Prostate gland (tissue), 2 donors: ENCODE results near the gene AKAP8L. TPM values are rescaled to one million over a fixed set of nuclear protein-coding genes. Genes with fewer than 3 reads are reported as not detected.
"Not testable (repeated sequence)": the region's sequence is repeated elsewhere in the genome, so short reads cannot be mapped to it uniquely, and the experiment has no call there.

Source experiments
- DNase-seq: peaks from one replicate; pipeline ENCODE4 v3.0.0-alpha.2; 2019; ENCODE audit warnings: low spot score
- H3K27ac ChIP-seq, 2 donors: fragments of 200-600 bp; sonication (generic); 2 replicates each; pipeline ENCODE4 v1.5.1; 2017 to 2019
- H3K27me3 ChIP-seq: fragments of 200-600 bp; sonication (generic); replicated peaks from 2 replicates; pipeline ENCODE4 v1.5.1; 2019; ENCODE audit not compliant: insufficient read depth
- H3K36me3 ChIP-seq, 2 donors: fragments of 200-600 bp; sonication (generic); 1 replicate in 1 of 2; 2 replicates in 1 of 2; pipeline versions ENCODE4 v1.5.1 to v1.8.1; 2017 to 2019
- H3K4me1 ChIP-seq: fragments of 200-600 bp; sonication (generic); replicated peaks from 2 replicates; pipeline ENCODE4 v1.5.1; 2019
- H3K4me3 ChIP-seq, 2 donors: fragments of 200-600 bp; sonication (generic); 2 replicates each; pipeline ENCODE4 v1.5.1; 2017 to 2019
- H3K9me3 ChIP-seq: fragments of 200-600 bp; sonication (generic); 2 replicates; pipeline ENCODE4 v1.5.1; 2017
- CTCF ChIP-seq, 4 experiments: fragments of 200-600 bp in 2 of 4; fragments of 450-650 bp in 2 of 4; sonication (generic) in 2 of 4; IDR thresholded peaks; 1 replicate in 3 of 4; 2 replicates in 1 of 4; pipeline ENCODE4 v1.5.1; 2016 to 2019; ENCODE audit warnings: antibody characterized with exemption in 4 of 4, mild to moderate bottlenecking in 2 of 4, moderate library complexity in 2 of 4
- POLR2A ChIP-seq: fragments of 450-650 bp; IDR thresholded peaks from one replicate; pipeline ENCODE4 v1.6.1; 2016; ENCODE audit warnings: antibody characterized with exemption, mild to moderate bottlenecking
- POLR2AphosphoS5 ChIP-seq: sonication (generic); formaldehyde crosslinking; IDR thresholded peaks from one replicate; pipeline ENCODE4 v1.6.1; 2017; ENCODE audit warnings: antibody characterized with exemption
- WGBS: methylation state at CpG from one replicate; pipeline ENCODE4 v1.1.5; 2018; 5-methylcytosine and 5-hydroxymethylcytosine counted together
- intact Hi-C: fragments of 100-400 bp; cut with DNase I; formaldehyde crosslinking; loops from one replicate; pipeline ENCODE4 v1.14.2; 2022
- total RNA-seq, 2 donors: library from RNA; depleted of rRNA; stranded (reverse); fragments of >200 nt; gene quantifications; one replicate each; pipeline ENCODE4 v1.1.0, GENCODE V29; 2016

The AKAP8L gene
- total RNA-seq, 2 donors from 2014 or later: 107 to 269 TPM

GRCh38 chr19:15365264-15365663, 53.5 kb downstream of the AKAP8L start:
- H3K27ac ChIP-seq: no peak overlapping the region
- H3K27me3 ChIP-seq: no peaks in the 10 kb centered on the region
- intact Hi-C loops: loop anchor here (2.0 kb wide), 1 partner anchor 44 kb away; no protein-coding TSS in a partner anchor
- TF ChIP-seq POLR2A (no peak), CTCF (IDR thresholded peaks at IDR 0.05) (no peak), POLR2AphosphoS5 (no peak)
- H3K36me3 ChIP-seq: peaks cover 25 to 33% of the 10 kb centered on the region in 2 donors
- no peaks in the 10 kb centered on the region for H3K4me1 ChIP-seq
- WGBS: 98% methylated on average over 5 of the region's 6 CpGs
- no peak for DNase-seq
- H3K4me3 ChIP-seq: no peak overlapping the region
- H3K9me3 ChIP-seq: no peaks in the 10 kb centered on the region

- H3K4me3 ChIP-seq, H3K27me3 ChIP-seq, H3K27ac ChIP-seq, H3K9me3 ChIP-seq, H3K4me1 ChIP-seq, DNase-seq: not testable (repeated sequence)
- intact Hi-C loops: loop anchor here (2.0 kb wide), 1 partner anchor 45 kb away; no protein-coding TSS in a partner anchor
- 46% methylated on average over 3 of the region's 3 CpGs for WGBS
- peaks cover 29% of the 10 kb centered on the region in 2 donors for H3K36me3 ChIP-seq
These were observed 55.0 kb downstream of the AKAP8L start for GRCh38 chr19:15363791-15364190.

GRCh38 chr19:15363048-15363447, 55.7 kb downstream of the AKAP8L start:
- peaks cover 30 to 34% of the 10 kb centered on the region in 2 donors for H3K36me3 ChIP-seq
- H3K27me3 ChIP-seq, H3K9me3 ChIP-seq, H3K4me1 ChIP-seq, H3K27ac ChIP-seq, intact Hi-C loops, H3K4me3 ChIP-seq, DNase-seq: not testable (repeated sequence)
- WGBS: no CpG with 5 or more reads among the region's 30 CpGs

GRCh38 chr19:15360015-15360414, 58.8 kb downstream of the AKAP8L start:
- H3K4me3 ChIP-seq, H3K27me3 ChIP-seq, DNase-seq, H3K27ac ChIP-seq, intact Hi-C loops, H3K4me1 ChIP-seq, H3K9me3 ChIP-seq: not testable (repeated sequence)
- WGBS: 69% methylated on average over 4 of the region's 4 CpGs
- H3K36me3 ChIP-seq: peaks cover 24 to 28% of the 10 kb centered on the region in 2 donors

- H3K4me1 ChIP-seq: no peaks in the 10 kb centered on the region
- H3K9me3 ChIP-seq: no peaks in the 10 kb centered on the region
- H3K36me3 ChIP-seq: peaks cover 24 to 28% of the 10 kb centered on the region in 2 donors
- WGBS: 89% methylated on average over 3 of the region's 3 CpGs
- intact Hi-C loops: no loop called here
- no peak overlapping the region for H3K27ac ChIP-seq
- no peaks in the 10 kb centered on the region for H3K27me3 ChIP-seq
- DNase-seq: no peak
- no peak overlapping the region for H3K4me3 ChIP-seq
- no peak for TF ChIP-seq CTCF (IDR thresholded peaks at IDR 0.05)
- TF ChIP-seq POLR2AphosphoS5: no peak
- no peak for TF ChIP-seq POLR2A
These were observed 59.9 kb downstream of the AKAP8L start for GRCh38 chr19:15358918-15359317.

GRCh38 chr19:15357906-15358305, 60.9 kb downstream of the AKAP8L start:
- Histone ChIP-seq H3K36me3 (peaks cover 24 to 28% of the 10 kb centered on the region in 2 donors), H3K4me3 (no peak overlapping the region), H3K4me1 (no peaks in the 10 kb centered on the region), H3K27me3 (no peaks in the 10 kb centered on the region), H3K27ac (no peak overlapping the region), H3K9me3 (no peaks in the 10 kb centered on the region)
- WGBS: 100% methylated on average over 4 of the region's 4 CpGs
- intact Hi-C loops: no loop called here
- DNase-seq: no peak
- no peak for TF ChIP-seq POLR2AphosphoS5
- TF ChIP-seq CTCF (IDR thresholded peaks at IDR 0.05): no peak
- TF ChIP-seq POLR2A: no peak
